ENCODE measurements around the gene KRTAP5-3. TPM values are rescaled to one million over a fixed set of nuclear protein-coding genes. Genes with fewer than 3 reads are reported as not detected.

The KRTAP5-3 gene
- total and polyA plus RNA-seq, 2 donors (not counting 3 experiments of a cell fraction or from before 2014, with no cell fraction given): not detected

- H3K9ac ChIP-seq (replicated peaks; ENCODE audit: extremely low read depth, insufficient read depth, low read length): no peak overlapping the region
- ChIA-PET POLR2A (no interaction called here), CTCF (no interaction called here)
- no peak for FAIRE-seq
- H3K36me3 ChIP-seq (ENCODE audit: control insufficient read depth in 2 of 2, extremely low read depth in 1 of 2, insufficient read depth in 2 of 2, low read length in 2 of 2): peaks cover 0 to 3% of the 10 kb centered on the region in 2 experiments
- no peaks in the 10 kb centered on the region for H3K9me1 ChIP-seq (replicated peaks; ENCODE audit: control insufficient read depth, extremely low read depth, insufficient read depth, low read length)
- intact Hi-C loops (cut with micrococcal nuclease) (no loop called here), dilution Hi-C loops (cut with MboI; ENCODE audit: extremely low pct_ligation_motif_present, low sequenced_read_pairs) (no loop called here)
- H3K79me2 ChIP-seq (ENCODE audit: control insufficient read depth, insufficient read depth, low read length): no peaks in the 10 kb centered on the region
- no peak for DNase-seq (ENCODE audit: low read depth, low spot score)
- H3K9me3 ChIP-seq (replicated peaks; ENCODE audit: control insufficient read depth, insufficient read depth, low read length): no peaks in the 10 kb centered on the region
- H3K4me3 ChIP-seq (replicated peaks in 1 of 3; ENCODE audit: insufficient read depth in 1 of 3, low read depth in 1 of 3, low read length in 3 of 3): no peak overlapping the region
- no peaks in the 10 kb centered on the region for H3K4me1 ChIP-seq (ENCODE audit: control insufficient read depth, extremely low read depth, insufficient read depth, low read length)
- no peak overlapping the region for H3K27ac ChIP-seq (ENCODE audit: insufficient read depth, low read depth, low read length)
- no TSS peak for BruUV-seq (replicated peaks)
- TF ChIP-seq GATA2 (IDR thresholded peaks at IDR 0.05; ENCODE audit: insufficient read depth, insufficient read length, low read depth, low read length) (no peak), FOS (IDR thresholded peaks at IDR 0.05; ENCODE audit: borderline replicate concordance, insufficient read depth, low read length) (no peak), POLR2AphosphoS5 (IDR thresholded peaks at IDR 0.05; ENCODE audit: insufficient read depth, low read depth, low read length) (no peak), MYC (IDR thresholded peaks at IDR 0.05; ENCODE audit: low read depth, low read length) (no peak), EZH2 (IDR thresholded peaks at IDR 0.05; ENCODE audit: borderline replicate concordance, low read depth, low read length, severe bottlenecking) (no peak), POLR2A (IDR thresholded peaks at IDR 0.05; ENCODE audit: low read depth, low read length) (no peak)
- TF ChIP-seq, protein P1, sequence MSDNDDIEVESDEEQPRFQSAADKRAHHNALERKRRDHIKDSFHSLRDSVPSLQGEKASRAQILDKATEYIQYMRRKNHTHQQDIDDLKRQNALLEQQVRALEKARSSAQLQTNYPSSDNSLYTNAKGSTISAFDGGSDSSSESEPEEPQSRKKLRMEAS (IDR thresholded peaks at IDR 0.05; ENCODE audit: insufficient read depth, insufficient read length): no peak
- no peak overlapping the region for H2AFZ ChIP-seq (ENCODE audit: low read depth, low read length)
- no peaks in the 10 kb centered on the region for H3K27me3 ChIP-seq (ENCODE audit: control insufficient read depth in 2 of 2, insufficient read depth in 2 of 2, low read length in 2 of 2)
- no peaks in the 10 kb centered on the region for H4K20me1 ChIP-seq (replicated peaks; ENCODE audit: control insufficient read depth, extremely low read depth, insufficient read depth, low read length)
- H3K4me2 ChIP-seq (ENCODE audit: insufficient read depth, low read length): no peak overlapping the region
Measured at GRCh38 chr11:1561266-1561665, 47.0 kb downstream of the KRTAP5-3 start.

DNA sequence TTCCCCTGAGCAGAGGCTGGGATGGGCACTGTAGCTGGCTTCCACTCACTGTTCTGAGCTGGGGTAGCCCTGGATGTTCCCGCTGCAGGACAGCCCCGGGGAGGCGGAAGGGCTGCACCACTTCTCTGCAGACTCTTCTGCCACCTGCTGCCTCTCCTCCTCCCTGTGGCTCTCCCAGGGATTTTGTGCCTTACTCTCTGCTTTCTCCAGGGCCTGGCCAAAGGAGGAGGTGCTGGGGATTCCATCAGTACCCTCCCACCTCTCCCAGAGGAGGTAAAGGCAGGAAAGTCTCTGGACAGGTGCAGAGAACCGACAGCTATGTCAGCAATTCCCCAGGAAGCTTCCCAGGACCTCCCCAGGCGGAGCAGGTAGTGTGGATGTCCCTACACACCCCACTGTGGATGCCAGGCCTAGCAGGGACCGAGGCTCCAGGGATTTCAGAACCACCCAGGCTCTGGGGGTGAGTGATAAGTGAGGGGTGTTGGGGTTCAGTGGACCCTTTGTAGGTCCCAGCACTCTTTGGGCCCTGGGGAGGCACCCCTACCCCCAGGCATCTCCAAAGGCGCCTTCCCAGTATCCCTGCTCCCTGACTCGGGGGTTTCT, 47.5 kb downstream of the KRTAP5-3 start:
- DNase-seq (ENCODE audit: low read depth, low spot score) (no peak), FAIRE-seq (no peak)
- Histone ChIP-seq H3K9me1 (replicated peaks; ENCODE audit: control insufficient read depth, extremely low read depth, insufficient read depth, low read length) (no peaks in the 10 kb centered on the region), H3K79me2 (ENCODE audit: control insufficient read depth, insufficient read depth, low read length) (no peaks in the 10 kb centered on the region), H3K36me3 (ENCODE audit: control insufficient read depth in 2 of 2, extremely low read depth in 1 of 2, insufficient read depth in 2 of 2, low read length in 2 of 2) (peaks cover 0 to 3% of the 10 kb centered on the region in 2 experiments), H3K9ac (replicated peaks; ENCODE audit: extremely low read depth, insufficient read depth, low read length) (no peak overlapping the region), H3K4me1 (ENCODE audit: control insufficient read depth, extremely low read depth, insufficient read depth, low read length) (no peaks in the 10 kb centered on the region), H3K4me3 (replicated peaks in 1 of 3; ENCODE audit: insufficient read depth in 1 of 3, low read depth in 1 of 3, low read length in 3 of 3) (no peak overlapping the region), H4K20me1 (replicated peaks; ENCODE audit: control insufficient read depth, extremely low read depth, insufficient read depth, low read length) (no peaks in the 10 kb centered on the region), H3K27ac (ENCODE audit: insufficient read depth, low read depth, low read length) (no peak overlapping the region), H3K4me2 (ENCODE audit: insufficient read depth, low read length) (no peak overlapping the region), H2AFZ (ENCODE audit: low read depth, low read length) (no peak overlapping the region), H3K27me3 (ENCODE audit: control insufficient read depth in 2 of 2, insufficient read depth in 2 of 2, low read length in 2 of 2) (no peaks in the 10 kb centered on the region), H3K9me3 (replicated peaks; ENCODE audit: control insufficient read depth, insufficient read depth, low read length) (no peaks in the 10 kb centered on the region)
- BruUV-seq (replicated peaks): no TSS peak
- TF ChIP-seq EZH2 (IDR thresholded peaks at IDR 0.05; ENCODE audit: borderline replicate concordance, low read depth, low read length, severe bottlenecking): no peak
- no peak for TF ChIP-seq GATA2 (IDR thresholded peaks at IDR 0.05; ENCODE audit: insufficient read depth, insufficient read length, low read depth, low read length)
- no peak for TF ChIP-seq MYC (IDR thresholded peaks at IDR 0.05; ENCODE audit: low read depth, low read length)
- TF ChIP-seq, protein P1 (IDR thresholded peaks at IDR 0.05; ENCODE audit: insufficient read depth, insufficient read length): no peak
- TF ChIP-seq, protein P2, sequence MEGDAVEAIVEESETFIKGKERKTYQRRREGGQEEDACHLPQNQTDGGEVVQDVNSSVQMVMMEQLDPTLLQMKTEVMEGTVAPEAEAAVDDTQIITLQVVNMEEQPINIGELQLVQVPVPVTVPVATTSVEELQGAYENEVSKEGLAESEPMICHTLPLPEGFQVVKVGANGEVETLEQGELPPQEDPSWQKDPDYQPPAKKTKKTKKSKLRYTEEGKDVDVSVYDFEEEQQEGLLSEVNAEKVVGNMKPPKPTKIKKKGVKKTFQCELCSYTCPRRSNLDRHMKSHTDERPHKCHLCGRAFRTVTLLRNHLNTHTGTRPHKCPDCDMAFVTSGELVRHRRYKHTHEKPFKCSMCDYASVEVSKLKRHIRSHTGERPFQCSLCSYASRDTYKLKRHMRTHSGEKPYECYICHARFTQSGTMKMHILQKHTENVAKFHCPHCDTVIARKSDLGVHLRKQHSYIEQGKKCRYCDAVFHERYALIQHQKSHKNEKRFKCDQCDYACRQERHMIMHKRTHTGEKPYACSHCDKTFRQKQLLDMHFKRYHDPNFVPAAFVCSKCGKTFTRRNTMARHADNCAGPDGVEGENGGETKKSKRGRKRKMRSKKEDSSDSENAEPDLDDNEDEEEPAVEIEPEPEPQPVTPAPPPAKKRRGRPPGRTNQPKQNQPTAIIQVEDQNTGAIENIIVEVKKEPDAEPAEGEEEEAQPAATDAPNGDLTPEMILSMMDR (IDR thresholded peaks at IDR 0.05; ENCODE audit: extremely low read depth in 1 of 2, insufficient read depth in 1 of 2, low read depth in 1 of 2, low read length in 2 of 2): no peak
- no peak for TF ChIP-seq JUN (IDR thresholded peaks at IDR 0.05; ENCODE audit: borderline replicate concordance, insufficient read depth, insufficient read length, low read depth)
- TF ChIP-seq POLR2A (IDR thresholded peaks at IDR 0.05; ENCODE audit: low read depth, low read length): no peak
- no peak for TF ChIP-seq FOS (IDR thresholded peaks at IDR 0.05; ENCODE audit: borderline replicate concordance, insufficient read depth, low read length)
- no peak for TF ChIP-seq POLR2AphosphoS5 (IDR thresholded peaks at IDR 0.05; ENCODE audit: insufficient read depth, low read depth, low read length)
- ChIA-PET POLR2A (no interaction called here), CTCF (interaction anchor here (1.8 to 3.9 kb wide), 2 partner anchors 14 kb away, joined by 10 to 32 read pairs; no protein-coding TSS in a partner anchor)
- dilution Hi-C loops (cut with MboI; ENCODE audit: extremely low pct_ligation_motif_present, low sequenced_read_pairs): no loop called here
- intact Hi-C loops (cut with micrococcal nuclease): no loop called here
